IPS-15b (cell line): ENCODE results near the gene TSG101.

Source experiments
- H3K27me3 ChIP-seq: one replicate; pipeline ENCODE4 v1.6.1; 2013; ENCODE audit warnings: low read length; ENCODE audit not compliant: control insufficient read depth, insufficient read depth
- H3K36me3 ChIP-seq: one replicate; pipeline ENCODE4 v1.6.1; 2013; ENCODE audit warnings: low read length; ENCODE audit not compliant: control insufficient read depth, insufficient read depth
- H3K4me1 ChIP-seq: one replicate; pipeline ENCODE4 v1.6.1; 2013; ENCODE audit warnings: mild to moderate bottlenecking, low read length; ENCODE audit not compliant: control insufficient read depth, insufficient read depth
- H3K4me3 ChIP-seq: one replicate; pipeline ENCODE4 v1.5.1; 2013; ENCODE audit warnings: low read depth, low read length
- H3K9ac ChIP-seq: one replicate; pipeline ENCODE4 v1.6.1; 2013; ENCODE audit warnings: low read depth, mild to moderate bottlenecking, low read length
- H3K9me3 ChIP-seq: one replicate; pipeline ENCODE4 v1.6.1; 2013; ENCODE audit warnings: mild to moderate bottlenecking, low read length; ENCODE audit not compliant: control insufficient read depth, insufficient read depth

The TSG101 gene, protein sequence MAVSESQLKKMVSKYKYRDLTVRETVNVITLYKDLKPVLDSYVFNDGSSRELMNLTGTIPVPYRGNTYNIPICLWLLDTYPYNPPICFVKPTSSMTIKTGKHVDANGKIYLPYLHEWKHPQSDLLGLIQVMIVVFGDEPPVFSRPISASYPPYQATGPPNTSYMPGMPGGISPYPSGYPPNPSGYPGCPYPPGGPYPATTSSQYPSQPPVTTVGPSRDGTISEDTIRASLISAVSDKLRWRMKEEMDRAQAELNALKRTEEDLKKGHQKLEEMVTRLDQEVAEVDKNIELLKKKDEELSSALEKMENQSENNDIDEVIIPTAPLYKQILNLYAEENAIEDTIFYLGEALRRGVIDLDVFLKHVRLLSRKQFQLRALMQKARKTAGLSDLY

DNA sequence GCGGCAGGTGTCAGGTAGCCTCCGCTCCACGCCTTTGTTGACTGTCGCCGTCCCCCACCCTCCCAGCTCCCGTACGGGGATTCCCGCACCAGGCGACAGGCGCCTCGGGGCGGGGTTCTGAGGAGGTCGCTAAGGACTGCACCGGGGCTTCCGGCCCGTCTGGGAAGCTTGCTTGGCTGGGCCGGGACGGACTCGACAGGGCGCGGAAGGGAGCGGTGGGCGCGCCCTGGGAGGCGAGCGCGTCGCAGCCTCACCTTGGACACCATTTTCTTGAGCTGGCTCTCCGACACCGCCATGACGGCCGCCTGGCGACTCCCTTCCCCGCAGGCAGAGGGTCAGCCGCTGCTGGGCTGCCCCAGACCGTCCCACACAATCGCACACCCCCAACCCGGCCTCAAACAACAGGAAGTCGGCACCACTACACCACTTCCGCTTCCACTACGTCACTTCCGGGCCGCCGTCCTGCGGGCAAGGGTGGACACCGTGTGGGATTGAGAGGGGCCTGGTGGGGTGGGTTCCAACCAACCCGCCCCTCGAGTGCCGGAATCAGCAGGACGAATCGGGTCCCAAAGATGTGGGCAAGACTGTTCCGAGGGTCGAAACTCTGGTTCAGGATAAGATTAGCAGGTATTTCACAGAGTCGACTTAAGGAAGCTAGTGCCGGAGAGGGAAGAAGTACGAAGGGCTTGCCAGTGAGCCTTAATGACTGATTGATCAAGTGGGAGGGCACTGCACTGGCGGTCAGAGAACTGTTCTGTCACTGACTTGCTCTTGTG, at the start of gene TSG101:
Gene TSG101 (minus strand): TSS at position 422 of the 776 bp plus-strand sequence. CDS start 126 bp downstream, at position 296.
- Histone ChIP-seq H3K4me3 (peak within 1 kb of the TSS; percentile 69), H3K9ac (peak within 1 kb of the TSS; percentile 87), H3K4me1 (no peaks in the 10 kb centered on the region), H3K9me3 (no peaks in the 10 kb centered on the region), H3K36me3 (no peaks in the 10 kb centered on the region), H3K27me3 (no peaks in the 10 kb centered on the region)

DNA sequence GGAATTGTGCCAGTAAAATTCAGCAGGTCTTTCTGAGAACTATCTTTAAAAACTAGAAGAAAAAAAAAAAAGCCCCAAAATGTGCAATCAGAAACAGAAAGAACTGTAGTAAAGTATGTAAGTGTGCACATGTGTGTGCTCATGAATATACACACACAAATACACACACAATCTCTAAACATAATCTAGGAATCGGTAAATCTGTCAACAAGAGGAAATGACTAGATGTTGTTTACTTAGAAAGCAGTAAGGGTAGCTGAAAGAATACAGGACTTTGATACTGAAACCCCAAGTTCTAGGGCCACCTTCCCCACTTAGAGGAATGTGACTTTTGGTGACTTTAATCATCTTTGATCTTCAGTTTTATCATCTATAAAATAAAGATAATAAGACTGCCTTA, 48.6 kb upstream of the TSG101 start:
- H3K9me3 ChIP-seq: no peaks in the 10 kb centered on the region
- H3K4me1 ChIP-seq: no peaks in the 10 kb centered on the region
- H3K36me3 ChIP-seq: peaks cover under 1% of the 10 kb centered on the region
- H3K9ac ChIP-seq: no peak overlapping the region
- no peak overlapping the region for H3K4me3 ChIP-seq
- H3K27me3 ChIP-seq: no peaks in the 10 kb centered on the region

DNA sequence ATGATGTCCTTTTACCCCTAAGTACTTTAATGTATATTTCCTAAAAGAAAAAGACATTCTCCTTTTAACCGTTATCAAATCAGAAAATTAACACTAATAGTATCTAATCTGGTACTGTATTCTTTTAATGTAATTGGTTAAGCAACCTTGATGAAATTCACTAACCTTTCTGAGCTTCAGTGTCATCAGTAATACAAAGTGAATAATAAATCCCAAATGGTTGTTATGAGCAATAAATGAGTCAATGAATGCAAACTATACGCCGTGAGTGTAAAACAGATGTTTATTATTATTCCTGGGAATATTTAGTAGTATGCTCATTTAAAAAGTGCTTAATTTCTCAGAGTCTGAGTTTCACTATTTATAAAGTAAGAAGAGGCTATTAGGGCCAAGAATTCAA, 40.3 kb upstream of the TSG101 start:
- H3K9me3 ChIP-seq: no peaks in the 10 kb centered on the region
- no peak overlapping the region for H3K4me3 ChIP-seq
- H3K36me3 ChIP-seq: peaks cover 3% of the 10 kb centered on the region
- no peaks in the 10 kb centered on the region for H3K4me1 ChIP-seq
- no peaks in the 10 kb centered on the region for H3K27me3 ChIP-seq
- no peak overlapping the region for H3K9ac ChIP-seq

DNA sequence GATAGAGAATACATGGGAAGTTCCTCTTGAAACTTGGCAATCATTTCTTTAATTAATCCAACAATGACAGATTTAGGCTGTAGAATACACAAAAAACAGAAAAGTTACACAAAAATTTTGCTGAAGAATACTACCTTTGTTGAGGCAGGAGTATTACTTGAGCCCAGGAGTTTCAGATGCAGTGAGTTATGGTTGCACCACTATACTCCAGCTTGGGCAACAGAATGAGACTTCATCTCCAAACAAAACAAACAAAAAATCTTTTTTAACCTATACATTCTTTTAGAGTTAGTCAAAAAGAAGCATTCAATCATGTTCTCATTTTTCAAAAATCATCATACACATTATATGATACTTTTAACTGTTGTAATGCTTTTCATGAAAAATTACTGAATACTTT, 39.7 kb upstream of the TSG101 start:
- Histone ChIP-seq H3K9me3 (no peaks in the 10 kb centered on the region), H3K27me3 (no peaks in the 10 kb centered on the region), H3K4me1 (no peaks in the 10 kb centered on the region), H3K4me3 (no peak overlapping the region), H3K36me3 (peaks cover 3% of the 10 kb centered on the region), H3K9ac (no peak overlapping the region)

DNA sequence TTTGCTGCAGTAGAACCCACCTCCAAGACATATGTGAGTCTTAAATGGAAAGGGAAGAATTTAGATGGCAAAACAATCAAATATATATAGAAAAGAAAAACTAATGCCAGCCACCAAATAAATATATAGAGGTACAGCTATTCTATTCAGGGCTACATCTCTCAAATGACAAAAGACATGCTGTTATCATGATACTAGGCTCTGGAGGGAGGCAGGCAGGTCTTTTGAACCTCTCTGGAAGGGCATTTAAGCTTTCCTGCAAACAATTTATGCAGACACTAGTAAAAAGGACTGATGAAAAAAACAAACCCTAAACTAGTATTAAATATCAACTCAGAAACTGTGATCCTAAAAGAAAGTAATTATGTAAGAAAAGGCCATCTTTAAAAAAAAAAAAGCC, 37.4 kb upstream of the TSG101 start:
- Histone ChIP-seq H3K9ac (no peak overlapping the region), H3K9me3 (no peaks in the 10 kb centered on the region), H3K4me1 (no peaks in the 10 kb centered on the region), H3K27me3 (no peaks in the 10 kb centered on the region), H3K36me3 (no peaks in the 10 kb centered on the region), H3K4me3 (no peak overlapping the region)

- no peak overlapping the region for H3K9ac ChIP-seq
- no peaks in the 10 kb centered on the region for H3K36me3 ChIP-seq
- H3K9me3 ChIP-seq: no peaks in the 10 kb centered on the region
- no peaks in the 10 kb centered on the region for H3K27me3 ChIP-seq
- no peak overlapping the region for H3K4me3 ChIP-seq
- no peaks in the 10 kb centered on the region for H3K4me1 ChIP-seq
These were observed 36.5 kb upstream of the TSG101 start for GRCh38 chr11:18563090-18563730.

DNA sequence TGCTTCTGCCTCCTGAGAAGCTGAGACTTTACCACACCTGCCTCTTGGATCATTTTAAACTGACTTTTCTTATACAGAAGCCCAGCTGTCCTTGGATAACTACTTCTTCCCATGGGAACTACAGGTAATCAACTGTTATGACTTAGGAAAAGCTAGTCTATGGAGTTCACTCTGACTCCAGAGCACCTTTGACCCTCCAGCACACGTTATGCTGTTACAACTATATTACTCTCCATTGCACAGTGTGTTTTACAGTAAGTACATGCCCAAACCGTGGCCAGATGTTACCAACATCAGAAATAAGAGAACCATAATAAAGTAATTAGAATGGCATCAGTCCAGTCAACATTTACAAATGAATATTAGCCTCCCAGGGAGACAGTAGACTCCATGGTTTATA, 21.3 kb upstream of the TSG101 start:
- H3K9me3 ChIP-seq: no peaks in the 10 kb centered on the region
- H3K4me3 ChIP-seq: no peak overlapping the region

DNA sequence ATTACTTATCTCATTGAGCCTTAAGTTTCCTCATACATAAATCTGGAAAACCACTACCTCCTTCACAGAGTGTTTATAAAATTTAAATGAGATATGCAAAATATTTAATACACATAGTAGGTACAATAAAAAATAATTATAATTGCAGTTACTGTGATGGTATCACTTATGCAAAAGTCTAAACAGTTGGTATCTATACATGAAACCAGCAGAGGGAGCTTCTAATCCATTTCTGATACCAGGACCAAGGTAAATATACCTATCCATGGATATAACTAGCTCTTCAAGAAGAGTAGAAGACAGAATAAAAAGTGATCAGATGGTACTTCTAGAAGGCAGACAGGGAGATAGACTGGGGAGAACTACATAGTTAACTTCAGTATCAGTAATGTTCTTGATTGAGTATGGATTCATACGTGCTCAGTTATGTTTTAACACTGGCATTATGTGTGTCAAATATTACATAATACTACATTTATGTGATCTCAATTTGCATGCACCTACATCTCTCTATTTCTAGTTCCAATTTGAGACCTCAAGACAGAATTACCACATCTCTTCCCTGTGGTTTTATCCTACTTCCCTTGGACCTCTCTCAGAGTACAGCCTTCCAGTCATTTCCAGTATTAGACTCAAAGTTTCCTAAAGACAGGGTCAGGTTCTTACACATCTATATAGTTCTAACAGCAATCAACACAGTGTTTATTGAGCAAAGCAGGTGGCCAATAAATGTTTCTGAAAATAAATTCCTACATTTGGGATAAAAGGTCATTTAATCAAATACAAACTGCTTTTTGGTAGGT, 13.7 kb upstream of the TSG101 start:
- Histone ChIP-seq H3K27me3 (no peaks in the 10 kb centered on the region), H3K9me3 (no peaks in the 10 kb centered on the region), H3K9ac (no peak overlapping the region), H3K4me3 (no peak overlapping the region), H3K36me3 (no peaks in the 10 kb centered on the region), H3K4me1 (no peaks in the 10 kb centered on the region)

More for the DNA sequence above, 21.3 kb upstream of the TSG101 start:
- Histone ChIP-seq H3K9ac (no peak overlapping the region), H3K36me3 (no peaks in the 10 kb centered on the region), H3K27me3 (no peaks in the 10 kb centered on the region), H3K4me1 (no peaks in the 10 kb centered on the region)

DNA sequence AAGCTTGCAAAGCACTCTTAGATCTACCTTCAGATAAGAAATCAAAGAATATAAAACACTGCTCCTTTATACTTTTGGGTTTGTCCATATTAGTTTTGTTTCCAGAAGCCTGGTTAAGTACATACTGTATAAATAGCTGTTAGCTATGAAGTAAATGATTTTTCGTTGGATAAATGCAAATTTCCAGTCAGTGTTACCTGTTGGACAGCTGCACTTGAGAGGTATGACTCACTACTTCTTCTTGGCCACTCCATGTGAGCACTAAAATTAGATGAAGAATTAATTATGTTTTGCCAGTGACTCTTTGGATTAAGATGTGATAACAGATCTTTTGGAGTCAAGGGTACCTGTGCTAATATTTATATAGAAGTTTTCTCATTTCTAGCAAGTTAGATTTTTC, 9.5 kb upstream of the TSG101 start:
- H3K36me3 ChIP-seq: no peaks in the 10 kb centered on the region
- no peak overlapping the region for H3K4me3 ChIP-seq
- H3K27me3 ChIP-seq: no peaks in the 10 kb centered on the region
- H3K9ac ChIP-seq: no peak overlapping the region
- H3K4me1 ChIP-seq: no peaks in the 10 kb centered on the region
- H3K9me3 ChIP-seq: no peaks in the 10 kb centered on the region

DNA sequence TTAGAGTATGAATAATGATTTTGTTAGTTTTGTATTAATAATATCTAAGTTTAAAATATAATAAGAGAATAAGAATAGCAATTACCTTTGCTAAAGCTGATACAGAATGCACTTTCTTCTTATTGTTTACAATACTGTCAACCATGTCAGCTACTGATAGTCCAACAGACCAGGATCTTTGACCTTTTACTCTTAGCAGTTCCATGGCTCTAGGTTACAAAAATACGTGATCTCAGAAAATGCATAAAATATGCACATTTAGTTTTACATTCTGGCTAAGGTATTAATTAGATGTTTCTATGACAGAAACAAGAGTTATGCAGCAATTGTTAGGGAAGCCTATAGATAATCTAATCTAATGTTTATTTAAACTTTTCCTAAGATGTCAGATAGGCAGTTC, 7.5 kb upstream of the TSG101 start:
- no peaks in the 10 kb centered on the region for H3K4me1 ChIP-seq
- H3K9me3 ChIP-seq: no peaks in the 10 kb centered on the region
- no peaks in the 10 kb centered on the region for H3K27me3 ChIP-seq
- H3K4me3 ChIP-seq: no peak overlapping the region
- no peak overlapping the region for H3K9ac ChIP-seq
- no peaks in the 10 kb centered on the region for H3K36me3 ChIP-seq

DNA sequence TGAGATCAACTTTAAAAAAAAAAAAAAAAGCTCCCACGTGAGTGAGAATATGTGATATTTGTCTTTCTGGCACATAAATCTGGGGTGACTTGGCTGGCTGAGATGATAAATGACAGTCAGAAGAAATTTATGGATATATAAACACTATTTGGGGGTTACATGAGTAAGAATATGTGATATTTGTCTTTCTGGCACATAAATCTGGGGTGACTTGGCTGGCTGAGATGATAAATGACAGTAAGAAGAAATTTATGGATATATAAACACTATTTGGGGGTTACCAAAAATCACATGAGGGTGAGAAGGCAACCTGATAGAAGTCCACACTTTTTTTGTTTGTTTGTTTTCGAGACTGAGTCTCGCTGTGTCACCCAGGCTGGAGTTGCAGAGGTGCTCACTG, 6.6 kb upstream of the TSG101 start:
- Histone ChIP-seq H3K27me3 (no peaks in the 10 kb centered on the region), H3K4me1 (no peaks in the 10 kb centered on the region)

More for the DNA sequence above, 6.6 kb upstream of the TSG101 start:
- Histone ChIP-seq H3K4me3 (no peak overlapping the region), H3K36me3 (no peaks in the 10 kb centered on the region), H3K9me3 (no peaks in the 10 kb centered on the region), H3K9ac (no peak overlapping the region)
